OCI-M2 (cell line): Measurements from ENCODE around the gene ZDHHC9.
A peak's percentile ranks its signal among the peaks of the same experiment; 100 is the strongest.
"Not testable (repeated sequence)": the region's sequence is repeated elsewhere in the genome, so short reads cannot be mapped to it uniquely, and the experiment has no call there.

Experiments
- DNase-seq: peaks from one replicate; lab custom pipeline; 2025; ENCODE audit not compliant: unreplicated experiment; lab: John Stamatoyannopoulos, UW

The ZDHHC9 gene

GRCh38 chrX:129843459-129844306, at the start of gene ZDHHC9:
Gene ZDHHC9 (minus strand): TSS chrX:129843886. CDS start chrX:129841945, 1,941 bp downstream.
- DNase-seq, result peak; percentile 7

GRCh38 chrX:129877401-129877800, 33.7 kb upstream of the ZDHHC9 start:
- DNase-seq, result no peak

- no peak for DNase-seq
These were observed 33.2 kb upstream of the ZDHHC9 start for GRCh38 chrX:129876771-129877305.

- no peak for DNase-seq
These were observed 32.0 kb upstream of the ZDHHC9 start for GRCh38 chrX:129875669-129876068.

- DNase-seq, result no peak
These were observed 28.8 kb upstream of the ZDHHC9 start for GRCh38 chrX:129872524-129872923.

GRCh38 chrX:129866321-129866720, 22.6 kb upstream of the ZDHHC9 start:
- DNase-seq, result not testable (repeated sequence)

- DNase-seq, result not testable (repeated sequence)
These were observed 15.4 kb upstream of the ZDHHC9 start for GRCh38 chrX:129859134-129859533.

GRCh38 chrX:129851825-129852224, 8.1 kb upstream of the ZDHHC9 start:
- DNase-seq, result not testable (repeated sequence)

GRCh38 chrX:129846716-129847115, 3.0 kb upstream of the ZDHHC9 start:
- DNase-seq, result no peak

- no peak for DNase-seq
These were observed 2.0 kb upstream of the ZDHHC9 start for GRCh38 chrX:129845616-129846190.

- no peak for DNase-seq
These were observed 552 bp downstream of the ZDHHC9 start for GRCh38 chrX:129843209-129843458.

- no peak for DNase-seq
These were observed 1.0 kb downstream of the ZDHHC9 start for GRCh38 chrX:129842510-129843208.

- DNase-seq, result no peak
These were observed 3.3 kb downstream of the ZDHHC9 start for GRCh38 chrX:129840344-129840743.

- no peak for DNase-seq
These were observed 6.9 kb downstream of the ZDHHC9 start for GRCh38 chrX:129836827-129837226.

GRCh38 chrX:129833153-129833990, 10.3 kb downstream of the ZDHHC9 start:
- no peak for DNase-seq

GRCh38 chrX:129831091-129831885, 12.4 kb downstream of the ZDHHC9 start:
- DNase-seq, result no peak

GRCh38 chrX:129830494-129830893, 13.2 kb downstream of the ZDHHC9 start:
- DNase-seq, result no peak

- no peak for DNase-seq
These were observed 17.8 kb downstream of the ZDHHC9 start for GRCh38 chrX:129825746-129826505.

GRCh38 chrX:129824620-129825019, 19.1 kb downstream of the ZDHHC9 start:
- DNase-seq, result no peak
